Erythroblast (primary cell): ENCODE results near the gene CACNA1C.

ENCODE experiments used
- GATA1 ChIP-seq: IDR thresholded peaks from 2 replicates; pipeline ENCODE4 v1.6.1; 2011; ENCODE audit warnings: low read depth, mild to moderate bottlenecking, control low read depth, low read length, moderate library complexity
- POLR2A ChIP-seq: IDR thresholded peaks from 2 replicates; pipeline ENCODE4 v1.6.1; 2011; ENCODE audit warnings: mild to moderate bottlenecking, low read length

DNA sequence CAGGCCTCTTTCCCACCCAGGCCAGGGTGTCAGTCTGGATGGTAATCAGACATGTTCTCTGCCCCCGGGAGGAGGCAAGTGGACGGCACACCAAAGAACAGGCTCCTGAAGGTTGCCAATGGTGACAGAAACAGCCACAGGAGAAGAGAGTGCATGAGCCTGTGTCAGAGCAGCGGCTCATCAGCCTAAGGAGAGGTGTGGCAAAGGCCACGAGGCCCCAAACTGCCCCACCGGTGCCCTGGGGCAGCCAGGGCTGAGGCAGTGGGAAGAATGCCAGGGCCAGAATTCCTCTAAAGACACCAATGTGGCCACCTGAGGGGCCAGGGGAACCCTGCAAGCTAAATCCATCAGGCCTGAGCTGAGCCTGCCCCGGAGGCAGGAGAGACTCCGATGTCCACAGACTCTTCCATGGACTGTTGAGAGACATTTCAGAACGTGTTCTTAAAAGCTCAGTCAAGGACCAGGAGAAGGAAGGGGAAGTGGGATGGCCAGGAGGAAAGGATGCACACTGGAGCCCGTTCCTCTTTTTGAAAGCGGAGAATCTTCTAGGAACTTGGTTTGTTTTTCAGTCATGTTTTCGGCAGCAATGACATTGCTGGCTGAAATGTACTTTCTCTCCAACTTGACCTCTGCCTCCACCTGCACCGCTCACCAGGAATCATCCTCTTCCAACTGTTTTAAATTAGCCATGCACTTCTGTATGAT lies 565.7 kb downstream of the CACNA1C start:
- no peak for TF ChIP-seq POLR2A
- TF ChIP-seq GATA1: no peak
